HepG2 (cell line): ENCODE results near the gene MAST1. TPM values are rescaled to one million over a fixed set of nuclear protein-coding genes. Genes with fewer than 3 reads are reported as not detected.
A peak's percentile ranks its signal among the peaks of the same experiment; 100 is the strongest.

Experiments
- AGO1 ChIP-seq: fragments of 200-400 bp; formaldehyde crosslinking; IDR thresholded peaks from 2 replicates; pipeline ENCODE4 v1.6.1; 2017; ENCODE audit warnings: mild to moderate bottlenecking, low read depth, low read length, moderate library complexity; ENCODE audit not compliant: poor library complexity, severe bottlenecking
- CAMTA2 ChIP-seq: sonication (generic); formaldehyde crosslinking; IDR thresholded peaks from 2 replicates; pipeline ENCODE4 v1.4.0; 2020; ENCODE audit warnings: mild to moderate bottlenecking, missing genetic modification reagents, borderline replicate concordance
- CHCHD3 ChIP-seq: sonication (generic); formaldehyde crosslinking; IDR thresholded peaks from 2 replicates; pipeline ENCODE4 v1.8.0; 2022; ENCODE audit warnings: mild to moderate bottlenecking, missing genetic modification reagents, moderate library complexity
- CHD2 ChIP-seq: IDR thresholded peaks from 2 replicates; pipeline ENCODE4 v1.6.1; 2011; ENCODE audit warnings: low read depth, low read length, improper control_type of control experiment
- GTF3A ChIP-seq: sonication (generic); formaldehyde crosslinking; conservative IDR thresholded peaks from 2 replicates; pipeline ENCODE4 v1.4.0; 2020; ENCODE audit warnings: mild to moderate bottlenecking, missing genetic modification reagents
- HDAC2 ChIP-seq: sonication (generic); formaldehyde crosslinking; IDR thresholded peaks from 2 replicates; pipeline ENCODE4 v1.4.0; 2020; ENCODE audit warnings: missing genetic modification reagents
- IKZF4 ChIP-seq: sonication (generic); formaldehyde crosslinking; IDR thresholded peaks from 2 replicates; pipeline ENCODE4 v1.5.1; 2020; ENCODE audit warnings: borderline replicate concordance, mild to moderate bottlenecking, low read depth, missing genetic modification reagents; ENCODE audit errors: not compliant biosample characterization
- KLF16 ChIP-seq, 2 experiments: sonication (generic) in 1 of 2; formaldehyde crosslinking in 1 of 2; IDR thresholded peaks; 2 replicates each; pipeline versions ENCODE4 v1.6.1 to v1.8.0; 2016 to 2023; ENCODE audit warnings: missing genetic modification reagents in 2 of 2, missing compliant biosample characterization in 1 of 2
- SOX5 ChIP-seq: IDR thresholded peaks from 2 replicates; pipeline ENCODE4 v1.6.1; 2016; ENCODE audit warnings: borderline replicate concordance
- THAP8 ChIP-seq: sonication (generic); formaldehyde crosslinking; IDR thresholded peaks from 2 replicates; pipeline ENCODE4 v1.5.1; 2020; ENCODE audit warnings: missing genetic modification reagents, mild to moderate bottlenecking, borderline replicate concordance
- YY1 ChIP-seq: IDR thresholded peaks from 2 replicates; pipeline ENCODE4 v1.6.1; 2011; ENCODE audit warnings: low read length, low read depth, moderate library complexity, mild to moderate bottlenecking; ENCODE audit not compliant: insufficient read depth, insufficient replicate concordance
- ZNF17 ChIP-seq: sonication (generic); formaldehyde crosslinking; IDR thresholded peaks from 2 replicates; pipeline ENCODE4 v1.5.0; 2020; ENCODE audit warnings: mild to moderate bottlenecking, missing genetic modification reagents
- ZNF354B ChIP-seq: sonication (generic); formaldehyde crosslinking; IDR thresholded peaks from 2 replicates; pipeline ENCODE4 v1.8.0; 2022; ENCODE audit warnings: mild to moderate bottlenecking, missing genetic modification reagents
- ZNF512 ChIP-seq: sonication (generic); formaldehyde crosslinking; IDR thresholded peaks from 2 replicates; pipeline ENCODE4 v1.4.0; 2020; ENCODE audit warnings: mild to moderate bottlenecking, missing genetic modification reagents
- ZNF543 ChIP-seq: sonication (generic); formaldehyde crosslinking; IDR thresholded peaks from 2 replicates; pipeline ENCODE4 v1.4.0; 2020; ENCODE audit warnings: mild to moderate bottlenecking, missing genetic modification reagents
- ZNF550 ChIP-seq: sonication (generic); formaldehyde crosslinking; IDR thresholded peaks from 2 replicates; pipeline ENCODE4 v1.4.0; 2020; ENCODE audit warnings: mild to moderate bottlenecking, missing genetic modification reagents, borderline replicate concordance
- ZNF556 ChIP-seq: sonication (generic); formaldehyde crosslinking; IDR thresholded peaks from 2 replicates; pipeline ENCODE4 v1.4.0; 2020; ENCODE audit warnings: mild to moderate bottlenecking, missing genetic modification reagents, borderline replicate concordance
- ZNF615 ChIP-seq: sonication (generic); formaldehyde crosslinking; IDR thresholded peaks from 2 replicates; pipeline ENCODE4 v1.5.0; 2020; ENCODE audit warnings: mild to moderate bottlenecking, missing genetic modification reagents, borderline replicate concordance
- ZNF768 ChIP-seq: sonication (generic); formaldehyde crosslinking; IDR thresholded peaks from 2 replicates; pipeline ENCODE4 v1.4.0; 2020; ENCODE audit warnings: missing genetic modification reagents
- polyA plus RNA-seq, 8 experiments: library from polyadenylated mRNA; depleted of rRNA in 3 of 8; stranded (reverse) in 7 of 8; unstranded in 1 of 8; fragments of >200 nt; fragmentation: Illumina TruSeq in 4 of 8; extraction: Trizol in 4 of 8; gene quantifications; 2 replicates each; pipeline versions ENCODE4 v1.2.1 to v1.2.3, GENCODE V29; 2011 to 2016; ENCODE audit warnings: low read depth in 4 of 8, missing spikeins in 1 of 8, mixed read lengths in 1 of 8; ENCODE audit not compliant: insufficient read depth in 1 of 8
- total RNA-seq, 5 experiments: library from RNA; depleted of rRNA; stranded (reverse); fragments of >200 nt; fragmentation: Illumina TruSeq; extraction: Trizol; gene quantifications; 2 replicates each; pipeline ENCODE4 v1.2.3, GENCODE V29; 2016; ENCODE audit warnings: low read depth in 1 of 5
- TF ChIP-seq, protein P1 (sequence below): sonication (generic); formaldehyde crosslinking; IDR thresholded peaks from 2 replicates; pipeline ENCODE4; 2020; ENCODE audit warnings: missing genetic modification reagents, mild to moderate bottlenecking, borderline replicate concordance
- TF ChIP-seq, protein P2 (sequence below): sonication (generic); formaldehyde crosslinking; IDR thresholded peaks from 2 replicates; pipeline ENCODE4 v1.4.0; 2020; ENCODE audit warnings: missing genetic modification reagents, mild to moderate bottlenecking, borderline replicate concordance

Gene MAST1
- total and polyA plus RNA-seq, 2 of the 13 experiments (the other 11 are each of a cell fraction or from before 2014, with no cell fraction given) = 0.73 to 4.7 TPM

DNA sequence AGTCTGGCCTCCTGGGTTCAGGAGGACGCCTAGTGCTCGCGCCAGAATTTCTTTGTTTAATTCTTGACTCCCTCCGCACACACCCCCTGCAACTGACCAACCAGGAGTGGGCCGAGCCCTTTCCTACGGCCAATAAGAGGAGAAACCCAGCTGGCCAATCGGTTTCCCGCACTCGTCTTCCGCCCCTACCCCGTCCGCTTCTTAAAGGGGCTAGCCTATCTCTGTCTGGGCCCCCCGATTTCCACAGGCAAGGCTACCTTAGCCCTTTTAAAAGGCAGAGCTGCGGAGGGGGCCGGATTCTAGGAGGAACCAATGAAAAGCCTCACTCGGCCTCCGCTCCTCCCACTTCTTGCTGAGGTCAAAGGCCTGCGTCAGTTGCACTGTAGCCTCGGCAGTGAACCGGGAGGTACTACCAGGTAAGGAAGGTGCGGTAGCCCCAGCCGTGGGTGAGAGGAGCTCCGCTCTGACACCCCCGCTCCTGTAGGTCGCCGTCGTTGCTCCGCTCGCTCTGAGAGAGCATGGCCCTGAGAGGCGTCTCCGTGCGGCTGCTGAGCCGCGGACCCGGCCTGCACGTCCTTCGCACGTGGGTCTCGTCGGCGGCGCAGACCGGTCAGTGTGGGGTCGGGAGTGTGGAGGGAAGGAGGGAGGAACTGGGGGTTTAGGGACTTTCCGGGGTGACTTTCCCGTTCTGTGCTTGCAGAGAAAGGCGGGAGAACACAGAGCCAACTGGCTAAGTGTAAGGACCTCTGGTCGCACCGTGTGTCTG, 52.7 kb downstream of the MAST1 start, which contains the start of gene GCDH (continued):
- TF ChIP-seq, protein P1, sequence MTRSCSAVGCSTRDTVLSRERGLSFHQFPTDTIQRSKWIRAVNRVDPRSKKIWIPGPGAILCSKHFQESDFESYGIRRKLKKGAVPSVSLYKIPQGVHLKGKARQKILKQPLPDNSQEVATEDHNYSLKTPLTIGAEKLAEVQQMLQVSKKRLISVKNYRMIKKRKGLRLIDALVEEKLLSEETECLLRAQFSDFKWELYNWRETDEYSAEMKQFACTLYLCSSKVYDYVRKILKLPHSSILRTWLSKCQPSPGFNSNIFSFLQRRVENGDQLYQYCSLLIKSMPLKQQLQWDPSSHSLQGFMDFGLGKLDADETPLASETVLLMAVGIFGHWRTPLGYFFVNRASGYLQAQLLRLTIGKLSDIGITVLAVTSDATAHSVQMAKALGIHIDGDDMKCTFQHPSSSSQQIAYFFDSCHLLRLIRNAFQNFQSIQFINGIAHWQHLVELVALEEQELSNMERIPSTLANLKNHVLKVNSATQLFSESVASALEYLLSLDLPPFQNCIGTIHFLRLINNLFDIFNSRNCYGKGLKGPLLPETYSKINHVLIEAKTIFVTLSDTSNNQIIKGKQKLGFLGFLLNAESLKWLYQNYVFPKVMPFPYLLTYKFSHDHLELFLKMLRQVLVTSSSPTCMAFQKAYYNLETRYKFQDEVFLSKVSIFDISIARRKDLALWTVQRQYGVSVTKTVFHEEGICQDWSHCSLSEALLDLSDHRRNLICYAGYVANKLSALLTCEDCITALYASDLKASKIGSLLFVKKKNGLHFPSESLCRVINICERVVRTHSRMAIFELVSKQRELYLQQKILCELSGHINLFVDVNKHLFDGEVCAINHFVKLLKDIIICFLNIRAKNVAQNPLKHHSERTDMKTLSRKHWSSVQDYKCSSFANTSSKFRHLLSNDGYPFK (CRISPR knock-in tag) = peak; percentile 89; the same call in 1 of the 2 replicates
- TF ChIP-seq SOX5 (peak; percentile 15; the same call in 1 of the 2 replicates), AGO1 (no peak), ZNF17 (CRISPR knock-in tag) (no peak), ZNF550 (CRISPR knock-in tag) (no peak), YY1 (no peak), KLF16 (CRISPR knock-in tag; IDR thresholded peaks at IDR 0.05) (peak in 1 of 2 experiments; percentile 65; a peak in 1 of 4 replicates), ZNF354B (CRISPR knock-in tag) (no peak), HDAC2 (peak; percentile 68), IKZF4 (CRISPR knock-in tag) (no peak), CAMTA2 (CRISPR knock-in tag) (peak; percentile 27; the same call in 1 of the 2 replicates), GTF3A (0 out of 2 replicates have a peak, but pooled peaks have one; percentile 46), ZNF556 (CRISPR knock-in tag) (peak; percentile 59; the same call in 1 of the 2 replicates), ZNF615 (no peak), THAP8 (CRISPR knock-in tag) (no peak), CHD2 (no peak; the same call in 1 of the 2 replicates), ZNF768 (CRISPR knock-in tag) (peak; percentile 45; the same call in 1 of the 2 replicates), ZNF543 (CRISPR knock-in tag) (peak; percentile 56), CHCHD3 (no peak), ZNF512 (CRISPR knock-in tag) (no peak)
- TF ChIP-seq, protein P2, sequence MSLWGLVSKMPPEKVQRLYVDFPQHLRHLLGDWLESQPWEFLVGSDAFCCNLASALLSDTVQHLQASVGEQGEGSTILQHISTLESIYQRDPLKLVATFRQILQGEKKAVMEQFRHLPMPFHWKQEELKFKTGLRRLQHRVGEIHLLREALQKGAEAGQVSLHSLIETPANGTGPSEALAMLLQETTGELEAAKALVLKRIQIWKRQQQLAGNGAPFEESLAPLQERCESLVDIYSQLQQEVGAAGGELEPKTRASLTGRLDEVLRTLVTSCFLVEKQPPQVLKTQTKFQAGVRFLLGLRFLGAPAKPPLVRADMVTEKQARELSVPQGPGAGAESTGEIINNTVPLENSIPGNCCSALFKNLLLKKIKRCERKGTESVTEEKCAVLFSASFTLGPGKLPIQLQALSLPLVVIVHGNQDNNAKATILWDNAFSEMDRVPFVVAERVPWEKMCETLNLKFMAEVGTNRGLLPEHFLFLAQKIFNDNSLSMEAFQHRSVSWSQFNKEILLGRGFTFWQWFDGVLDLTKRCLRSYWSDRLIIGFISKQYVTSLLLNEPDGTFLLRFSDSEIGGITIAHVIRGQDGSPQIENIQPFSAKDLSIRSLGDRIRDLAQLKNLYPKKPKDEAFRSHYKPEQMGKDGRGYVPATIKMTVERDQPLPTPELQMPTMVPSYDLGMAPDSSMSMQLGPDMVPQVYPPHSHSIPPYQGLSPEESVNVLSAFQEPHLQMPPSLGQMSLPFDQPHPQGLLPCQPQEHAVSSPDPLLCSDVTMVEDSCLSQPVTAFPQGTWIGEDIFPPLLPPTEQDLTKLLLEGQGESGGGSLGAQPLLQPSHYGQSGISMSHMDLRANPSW = no peak
